Measurements from ENCODE around the gene ZBED6. TPM values are rescaled to one million over a fixed set of nuclear protein-coding genes. Genes with fewer than 3 reads are reported as not detected.
"Not testable (repeated sequence)": the region's sequence is repeated elsewhere in the genome, so short reads cannot be mapped to it uniquely, and the experiment has no call there.

ZBED6 gene, protein sequence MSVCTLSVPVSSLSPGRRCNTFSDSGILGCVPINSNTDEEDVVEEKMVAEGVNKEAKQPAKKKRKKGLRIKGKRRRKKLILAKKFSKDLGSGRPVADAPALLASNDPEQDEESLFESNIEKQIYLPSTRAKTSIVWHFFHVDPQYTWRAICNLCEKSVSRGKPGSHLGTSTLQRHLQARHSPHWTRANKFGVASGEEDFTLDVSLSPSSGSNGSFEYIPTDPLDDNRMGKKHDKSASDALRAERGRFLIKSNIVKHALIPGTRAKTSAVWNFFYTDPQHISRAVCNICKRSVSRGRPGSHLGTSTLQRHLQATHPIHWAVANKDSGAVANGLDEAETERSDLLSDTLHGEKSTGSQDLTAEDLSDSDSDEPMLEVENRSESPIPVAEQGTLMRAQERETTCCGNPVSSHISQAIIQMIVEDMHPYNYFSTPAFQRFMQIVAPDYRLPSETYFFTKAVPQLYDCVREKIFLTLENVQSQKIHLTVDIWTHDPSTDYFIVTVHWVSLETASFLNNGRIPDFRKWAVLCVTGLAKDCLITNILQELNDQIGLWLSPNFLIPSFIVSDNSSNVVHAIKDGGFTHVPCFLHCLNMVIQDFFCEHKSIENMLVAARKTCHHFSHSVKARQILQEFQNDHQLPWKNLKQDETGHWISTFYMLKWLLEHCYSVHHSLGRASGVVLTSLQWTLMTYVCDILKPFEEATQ (N-terminal part only)
- total RNA-seq, result 3.6 and 4.5 TPM in 2 replicates

- no peaks in the 10 kb centered on the region for H3K27me3 ChIP-seq (ENCODE audit: control insufficient read depth, insufficient read depth, low read length)
- TF ChIP-seq CTCF (IDR thresholded peaks at IDR 0.05; ENCODE audit: insufficient read depth, low read length, severe bottlenecking), result no peak
- H3K4me3 ChIP-seq (ENCODE audit: low read depth, low read length), result peak within 1 kb of the TSS; percentile 75
- DNase-seq (ENCODE audit: low read depth), result peak; percentile 96
- peaks cover 6% of the 10 kb centered on the region for H3K36me3 ChIP-seq (ENCODE audit: control insufficient read depth, insufficient read depth, low read length)
- FAIRE-seq, result peak; percentile 7
These were observed at the start of gene ZBED6, which contains the start of gene ZC3H11A for GRCh38 chr1:203795441-203796235. Gene ZBED6, plus strand, starts transcription at chr1:203795623. Its CDS starts 1,900 bp downstream, at chr1:203797523. Gene ZC3H11A, plus strand, starts transcription at chr1:203795623. Its CDS starts 21,448 bp downstream, at chr1:203817071.

GRCh38 chr1:203746281-203746680 is 49.1 kb upstream of the ZBED6 start:
- DNase-seq (ENCODE audit: low read depth), result no peak
- no peaks in the 10 kb centered on the region for H3K36me3 ChIP-seq (ENCODE audit: control insufficient read depth, insufficient read depth, low read length)
- no peak for TF ChIP-seq CTCF (IDR thresholded peaks at IDR 0.05; ENCODE audit: insufficient read depth, low read length, severe bottlenecking)
- FAIRE-seq, result no peak
- H3K4me3 ChIP-seq (ENCODE audit: low read depth, low read length), result no peak overlapping the region
- H3K27me3 ChIP-seq (ENCODE audit: control insufficient read depth, insufficient read depth, low read length), result no peaks in the 10 kb centered on the region

GRCh38 chr1:203751051-203751450 is 44.4 kb upstream of the ZBED6 start:
- peak; percentile 99 for DNase-seq (ENCODE audit: low read depth)
- Histone ChIP-seq H3K4me3 (ENCODE audit: low read depth, low read length) (no peak overlapping the region), H3K36me3 (ENCODE audit: control insufficient read depth, insufficient read depth, low read length) (no peaks in the 10 kb centered on the region), H3K27me3 (ENCODE audit: control insufficient read depth, insufficient read depth, low read length) (no peaks in the 10 kb centered on the region)
- peak; percentile 17 for TF ChIP-seq CTCF (IDR thresholded peaks at IDR 0.05; ENCODE audit: insufficient read depth, low read length, severe bottlenecking)
- no peak for FAIRE-seq

DNA sequence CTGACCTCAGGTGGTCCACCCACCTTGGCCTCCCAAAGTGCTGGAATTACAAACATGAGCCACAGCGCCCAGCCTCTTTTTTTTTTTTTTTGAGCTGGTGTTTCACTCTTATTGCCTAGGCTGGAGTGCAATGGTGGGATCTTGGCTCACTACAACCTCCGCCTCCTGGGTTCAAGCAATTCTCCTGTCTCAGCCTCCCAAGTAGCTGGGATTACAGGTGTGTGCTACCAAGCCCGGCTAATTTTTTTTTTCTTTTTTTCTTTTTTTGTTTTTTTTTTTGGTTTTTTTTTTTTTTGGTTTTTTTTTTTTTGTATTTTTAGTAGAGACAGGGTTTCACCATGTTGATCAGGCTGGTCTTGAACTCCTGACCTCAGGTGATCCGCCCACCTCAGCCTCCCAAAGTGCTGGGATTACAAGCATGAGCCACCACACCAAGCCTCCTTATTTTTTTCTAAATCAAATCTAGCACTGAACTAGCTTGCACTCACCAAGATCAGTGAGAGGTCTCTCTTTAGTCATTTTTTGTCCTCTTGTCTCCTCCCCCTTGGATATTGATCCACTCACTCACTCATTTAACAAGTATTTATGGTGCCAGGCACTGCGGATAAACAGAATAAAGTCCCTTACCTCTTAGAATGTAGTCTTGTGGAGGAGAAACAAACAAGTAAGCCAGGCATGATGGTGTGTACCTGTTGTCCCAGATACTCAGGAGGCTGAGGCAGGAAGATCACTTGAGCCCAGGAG is 43.6 kb upstream of the ZBED6 start:
- not testable (repeated sequence) for FAIRE-seq; H3K36me3 ChIP-seq (ENCODE audit: control insufficient read depth, insufficient read depth, low read length); H3K27me3 ChIP-seq (ENCODE audit: control insufficient read depth, insufficient read depth, low read length); H3K4me3 ChIP-seq (ENCODE audit: low read depth, low read length)
- DNase-seq (ENCODE audit: low read depth), result peak; percentile 49

- no peak overlapping the region for H3K4me3 ChIP-seq (ENCODE audit: low read depth, low read length)
- TF ChIP-seq CTCF (IDR thresholded peaks at IDR 0.05; ENCODE audit: insufficient read depth, low read length, severe bottlenecking), result no peak
- no peaks in the 10 kb centered on the region for H3K27me3 ChIP-seq (ENCODE audit: control insufficient read depth, insufficient read depth, low read length)
- no peak for FAIRE-seq
- peak; percentile 64 for DNase-seq (ENCODE audit: low read depth)
- no peaks in the 10 kb centered on the region for H3K36me3 ChIP-seq (ENCODE audit: control insufficient read depth, insufficient read depth, low read length)
These were observed 41.0 kb upstream of the ZBED6 start for GRCh38 chr1:203754455-203754864.
